GM12875 (cell line): ENCODE data around the gene NUDT6.
"Not testable (repeated sequence)": the region's sequence is repeated elsewhere in the genome, so short reads cannot be mapped to it uniquely, and the experiment has no call there.

ENCODE experiments used
- H3K4me3 ChIP-seq: one replicate; pipeline ENCODE4 v1.5.1; 2011; ENCODE audit warnings: low read depth, low read length, control low read depth
- TF ChIP-seq, protein P1 (sequence below): IDR thresholded peaks from 2 replicates; pipeline ENCODE4 v1.5.1; 2011; ENCODE audit warnings: low read depth, mild to moderate bottlenecking, control low read depth, inconsistent platforms, low read length, moderate library complexity, borderline replicate concordance; ENCODE audit not compliant: insufficient read depth

Gene NUDT6

DNA sequence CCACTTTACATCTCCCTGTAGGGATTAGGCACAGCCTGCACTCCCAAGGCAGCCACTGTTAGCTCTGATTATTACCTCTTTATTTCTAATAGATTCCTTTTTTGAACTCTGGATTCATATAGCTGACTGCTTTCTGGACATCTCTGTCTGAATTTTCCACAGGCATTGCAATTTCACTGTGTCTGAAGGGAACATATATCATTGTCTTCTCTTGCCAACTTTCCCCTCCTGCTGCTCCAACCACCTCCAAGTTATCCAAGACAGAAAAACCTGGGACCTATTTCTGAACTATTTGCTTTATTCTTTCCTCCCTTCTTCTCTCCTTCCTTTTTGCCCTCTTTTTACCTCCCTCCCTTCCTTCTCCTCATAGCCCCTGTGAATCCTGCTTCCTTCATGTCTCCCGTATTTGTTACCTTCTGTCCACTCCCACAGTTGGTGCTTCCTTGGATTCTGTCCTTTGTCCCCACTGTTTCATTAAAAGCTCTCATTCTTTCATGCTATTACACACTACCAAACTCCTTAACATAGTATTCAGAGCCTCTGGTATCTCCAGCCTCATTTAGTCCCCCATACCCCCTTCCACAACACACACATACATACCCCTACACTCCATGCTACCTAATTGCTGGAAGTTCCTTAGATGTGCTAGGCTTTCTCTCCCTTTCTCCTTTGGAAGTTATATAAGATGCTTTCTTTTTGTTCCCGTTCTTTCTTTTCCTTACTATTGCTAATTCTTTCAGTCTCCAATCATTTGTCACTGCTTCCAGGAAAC lies 61.0 kb downstream of the NUDT6 start:
- no peak overlapping the region for H3K4me3 ChIP-seq
- TF ChIP-seq, protein P1, sequence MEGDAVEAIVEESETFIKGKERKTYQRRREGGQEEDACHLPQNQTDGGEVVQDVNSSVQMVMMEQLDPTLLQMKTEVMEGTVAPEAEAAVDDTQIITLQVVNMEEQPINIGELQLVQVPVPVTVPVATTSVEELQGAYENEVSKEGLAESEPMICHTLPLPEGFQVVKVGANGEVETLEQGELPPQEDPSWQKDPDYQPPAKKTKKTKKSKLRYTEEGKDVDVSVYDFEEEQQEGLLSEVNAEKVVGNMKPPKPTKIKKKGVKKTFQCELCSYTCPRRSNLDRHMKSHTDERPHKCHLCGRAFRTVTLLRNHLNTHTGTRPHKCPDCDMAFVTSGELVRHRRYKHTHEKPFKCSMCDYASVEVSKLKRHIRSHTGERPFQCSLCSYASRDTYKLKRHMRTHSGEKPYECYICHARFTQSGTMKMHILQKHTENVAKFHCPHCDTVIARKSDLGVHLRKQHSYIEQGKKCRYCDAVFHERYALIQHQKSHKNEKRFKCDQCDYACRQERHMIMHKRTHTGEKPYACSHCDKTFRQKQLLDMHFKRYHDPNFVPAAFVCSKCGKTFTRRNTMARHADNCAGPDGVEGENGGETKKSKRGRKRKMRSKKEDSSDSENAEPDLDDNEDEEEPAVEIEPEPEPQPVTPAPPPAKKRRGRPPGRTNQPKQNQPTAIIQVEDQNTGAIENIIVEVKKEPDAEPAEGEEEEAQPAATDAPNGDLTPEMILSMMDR, result no peak

DNA sequence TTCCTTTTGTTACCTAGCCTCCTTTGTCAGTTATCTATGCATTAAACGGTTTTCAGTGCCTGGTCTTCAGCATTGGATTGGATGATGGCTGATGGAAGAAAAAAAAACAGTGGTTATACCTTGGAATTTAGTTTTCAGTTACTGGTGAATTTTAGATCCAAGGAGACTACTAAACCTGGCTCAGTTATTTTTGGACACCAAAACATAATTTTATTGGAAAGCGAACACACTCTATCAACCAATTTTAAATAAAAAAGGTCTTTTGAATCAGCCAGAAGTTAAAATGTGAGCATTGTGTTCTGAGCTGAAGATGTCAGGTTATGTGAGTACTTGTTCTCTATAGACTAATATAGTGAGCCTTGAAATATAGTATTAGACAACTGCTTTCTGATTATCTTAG lies 63.7 kb downstream of the NUDT6 start:
- no peak overlapping the region for H3K4me3 ChIP-seq

DNA sequence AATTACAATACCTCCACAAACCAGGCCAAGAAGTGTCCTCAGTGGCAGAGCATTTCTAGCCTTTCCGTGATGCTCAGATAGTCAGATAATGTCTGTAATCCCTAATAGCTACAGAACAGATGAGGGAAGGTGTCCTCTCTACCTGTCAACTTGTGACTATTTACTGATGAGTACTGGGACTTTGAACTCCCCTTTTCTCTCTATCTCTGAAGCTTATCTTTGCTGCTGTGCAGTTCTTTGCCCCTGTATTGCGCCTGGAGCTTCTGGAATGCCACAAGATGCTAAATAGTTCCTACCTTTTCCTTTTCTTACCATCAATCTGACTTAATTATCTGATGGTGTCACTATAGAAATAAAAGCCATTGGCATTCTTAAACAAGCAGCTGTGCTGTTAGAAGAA lies 65.2 kb downstream of the NUDT6 start:
- TF ChIP-seq, protein P1, result no peak
- H3K4me3 ChIP-seq, result no peak overlapping the region

More for the DNA sequence above, 63.7 kb downstream of the NUDT6 start:
- TF ChIP-seq, protein P1, result no peak

DNA sequence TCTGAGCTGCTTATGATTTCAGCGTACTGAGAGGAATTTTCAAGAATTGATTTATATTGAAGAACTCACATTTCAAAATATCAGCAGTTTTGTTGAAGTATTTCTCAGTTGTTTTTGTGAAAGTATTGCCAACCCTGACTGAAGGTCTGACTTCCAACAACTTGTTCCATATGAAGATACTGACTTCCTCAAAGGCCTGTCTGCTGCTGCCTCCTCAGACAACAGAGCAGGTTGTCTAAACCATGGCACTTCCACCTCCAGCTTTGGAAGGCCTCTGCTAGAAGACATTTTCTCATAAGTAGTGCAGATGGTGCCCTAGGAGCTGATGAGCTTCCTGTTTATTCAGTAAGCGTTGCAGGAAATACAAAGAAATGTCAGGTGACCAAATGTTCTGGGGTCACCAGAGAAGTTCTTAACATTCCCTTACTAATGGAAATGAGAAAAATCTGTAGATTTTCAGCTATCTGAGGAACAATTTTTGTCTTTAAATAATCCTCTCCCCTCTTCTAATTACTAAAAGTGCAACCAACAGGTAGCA lies 67.0 kb downstream of the NUDT6 start:
- no peak overlapping the region for H3K4me3 ChIP-seq
- TF ChIP-seq, protein P1, result no peak

DNA sequence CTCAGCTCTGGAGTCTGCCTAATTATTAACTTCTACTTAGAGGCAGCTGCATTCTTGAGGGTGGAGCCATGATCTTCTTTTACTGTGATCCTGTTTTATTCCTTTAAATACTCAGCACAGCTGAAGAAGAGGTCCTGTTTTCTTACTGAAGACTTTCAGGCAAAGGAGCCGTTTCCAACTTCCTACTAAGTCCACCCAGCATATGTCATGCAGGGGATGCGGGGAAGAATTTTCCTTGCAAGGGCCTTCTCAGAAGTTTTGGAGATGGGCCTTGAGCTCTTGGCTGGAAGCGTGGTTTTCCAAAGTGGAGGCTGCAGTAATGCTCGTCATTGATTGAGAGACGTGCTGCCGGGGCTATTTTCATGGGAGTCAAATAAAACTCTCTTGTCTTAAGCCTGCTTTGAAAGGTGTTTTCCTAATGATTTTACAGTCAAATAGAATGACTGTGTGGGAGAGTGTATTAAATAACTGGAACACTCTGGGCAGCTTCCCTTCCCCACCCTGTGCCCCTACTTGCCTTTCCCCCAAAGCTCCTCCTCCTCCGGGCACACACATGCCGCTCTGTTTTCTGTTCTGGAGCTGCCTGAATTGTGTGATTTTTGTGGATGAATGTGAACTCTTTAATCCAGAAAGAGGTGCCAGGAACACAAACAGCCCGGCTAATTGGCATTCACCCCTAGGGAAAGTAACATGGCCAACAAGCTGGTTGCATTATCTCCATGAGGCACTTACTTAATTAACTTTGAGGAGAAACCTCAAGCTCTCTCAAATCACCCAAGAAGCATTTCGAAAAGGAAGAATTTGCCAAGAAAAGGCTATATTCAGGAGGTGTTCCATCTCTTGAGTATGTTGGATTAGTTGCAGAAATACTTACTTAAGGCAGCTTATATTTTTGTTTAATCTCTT lies 67.7 kb downstream of the NUDT6 start:
- TF ChIP-seq, protein P1, result no peak
- H3K4me3 ChIP-seq, result no peak overlapping the region

DNA sequence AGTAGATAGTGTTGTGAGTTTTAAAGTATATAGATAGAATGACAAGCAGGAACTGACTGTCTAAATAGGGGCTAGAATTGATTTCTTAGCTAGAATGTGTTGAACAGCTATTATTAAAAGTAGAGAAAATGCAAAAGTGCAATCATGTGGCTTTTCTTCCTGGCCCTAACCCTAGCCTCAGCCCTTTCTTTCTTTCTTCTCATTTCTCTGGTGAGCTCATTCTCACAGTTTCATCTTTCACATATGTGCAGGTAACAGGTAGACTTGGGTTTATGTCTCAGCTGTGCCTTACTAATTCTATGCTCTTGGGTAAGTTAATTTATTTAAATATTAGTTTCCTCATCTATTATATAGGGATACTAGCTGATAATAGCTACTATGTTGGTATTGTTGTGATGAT lies 70.8 kb downstream of the NUDT6 start:
- no peak overlapping the region for H3K4me3 ChIP-seq
- TF ChIP-seq, protein P1, result no peak

DNA sequence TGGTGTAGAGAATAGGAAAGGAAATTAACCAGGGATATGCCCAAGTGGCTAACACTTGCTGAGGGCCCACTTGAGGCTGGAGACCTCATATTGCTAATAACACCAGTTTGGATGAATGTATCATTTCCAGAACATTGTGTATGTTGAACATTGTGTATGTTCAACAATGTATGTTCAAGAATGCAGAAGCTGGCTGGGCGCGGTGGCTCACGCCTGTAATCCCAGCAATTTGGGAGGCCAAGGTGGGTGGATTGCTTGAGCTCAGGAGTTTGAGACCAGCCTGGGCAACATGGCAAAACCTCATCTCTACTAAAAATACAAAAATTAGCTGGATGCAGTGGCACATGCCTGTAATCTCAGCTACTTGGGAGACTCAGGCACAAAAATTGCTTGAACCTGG lies 72.6 kb downstream of the NUDT6 start:
- not testable (repeated sequence) for H3K4me3 ChIP-seq
